TTC549 (cell line): ENCODE results near the gene GAREM2.
"Not testable (repeated sequence)": the region's sequence is repeated elsewhere in the genome, so short reads cannot be mapped to it uniquely, and the experiment has no call there.

Experiments
- FAIRE-seq: peaks from 2 replicates; lab custom pipeline; 2012; peaks lifted over from hg19 to GRCh38; lab: Jason Lieb, UNC

GAREM2 gene

GRCh38 chr2:26172871-26173775 lies at the start of gene GAREM2:
GAREM2 (plus strand) TSS chr2:26173088; CDS start chr2:26173221, 133 bp downstream.
- no peak for FAIRE-seq

- FAIRE-seq, result no peak
These were observed 49.5 kb upstream of the GAREM2 start for GRCh38 chr2:26123426-26123825.

- no peak for FAIRE-seq
These were observed 46.8 kb upstream of the GAREM2 start for GRCh38 chr2:26126074-26126473.

- FAIRE-seq, result no peak
These were observed 44.7 kb upstream of the GAREM2 start for GRCh38 chr2:26128176-26128575.

- FAIRE-seq, result no peak
These were observed 42.1 kb upstream of the GAREM2 start for GRCh38 chr2:26130763-26131162.

GRCh38 chr2:26136451-26136850 lies 36.4 kb upstream of the GAREM2 start:
- no peak for FAIRE-seq

- no peak for FAIRE-seq
These were observed 33.4 kb upstream of the GAREM2 start for GRCh38 chr2:26139269-26140183.

GRCh38 chr2:26141145-26141769 lies 31.6 kb upstream of the GAREM2 start:
- no peak for FAIRE-seq

GRCh38 chr2:26144031-26144430 lies 28.9 kb upstream of the GAREM2 start:
- no peak for FAIRE-seq

- peak; percentile 26 for FAIRE-seq
These were observed 27.8 kb upstream of the GAREM2 start for GRCh38 chr2:26144953-26145680.

GRCh38 chr2:26148501-26148900 lies 24.4 kb upstream of the GAREM2 start:
- no peak for FAIRE-seq

- no peak for FAIRE-seq
These were observed 22.6 kb upstream of the GAREM2 start for GRCh38 chr2:26150243-26150642.

- FAIRE-seq, result no peak
These were observed 15.3 kb upstream of the GAREM2 start for GRCh38 chr2:26157580-26157979.

GRCh38 chr2:26161926-26162325 lies 11.0 kb upstream of the GAREM2 start:
- no peak for FAIRE-seq

GRCh38 chr2:26162963-26163362 lies 9.9 kb upstream of the GAREM2 start:
- no peak for FAIRE-seq

- FAIRE-seq, result no peak
These were observed 8.7 kb upstream of the GAREM2 start for GRCh38 chr2:26164231-26164630.

GRCh38 chr2:26164641-26165211 lies 8.2 kb upstream of the GAREM2 start:
- no peak for FAIRE-seq

- no peak for FAIRE-seq
These were observed 7.5 kb upstream of the GAREM2 start for GRCh38 chr2:26165403-26165802.

- not testable (repeated sequence) for FAIRE-seq
These were observed 6.3 kb upstream of the GAREM2 start for GRCh38 chr2:26166541-26166940.

GRCh38 chr2:26168785-26169184 lies 4.1 kb upstream of the GAREM2 start:
- FAIRE-seq, result no peak

GRCh38 chr2:26169226-26169625 lies 3.7 kb upstream of the GAREM2 start:
- no peak for FAIRE-seq
